Measurements from ENCODE around the gene GPC6. TPM values are rescaled to one million over a fixed set of nuclear protein-coding genes. Genes with fewer than 3 reads are reported as not detected.

Gene GPC6
- polyA plus RNA-seq, 1 donor from 2014 or later: 9.0 TPM

- Histone ChIP-seq H3K79me2 (replicated peaks; ENCODE audit: insufficient read depth, low read length) (no peaks in the 10 kb centered on the region), H3K27me3 (ENCODE audit: insufficient read depth, low read depth, low read length) (no peaks in the 10 kb centered on the region), H3K9ac (ENCODE audit: low read length) (no peak overlapping the region), H3K27ac (ENCODE audit: low read length) (no peak overlapping the region), H3K9me2 (ENCODE audit: insufficient read depth, low read length) (no peaks in the 10 kb centered on the region), H3K4me3 (ENCODE audit: low read length) (no peak overlapping the region), H3K9me3 (ENCODE audit: low read length) (no peaks in the 10 kb centered on the region), H3K4me2 (ENCODE audit: low read length) (no peak overlapping the region), H4K20me1 (ENCODE audit: insufficient read depth) (no peaks in the 10 kb centered on the region), H2AFZ (ENCODE audit: low read depth, low read length) (no peak overlapping the region), H3K36me3 (ENCODE audit: insufficient read depth, low read length) (no peaks in the 10 kb centered on the region), H3F3A (ENCODE audit: insufficient read depth, low read length, poor library complexity, severe bottlenecking) (no peaks in the 10 kb centered on the region)
- TF ChIP-seq EP300 (conservative IDR thresholded peaks at IDR 0.05; ENCODE audit: poor library complexity, severe bottlenecking): no peak
- TF ChIP-seq TAF1 (IDR thresholded peaks at IDR 0.05; ENCODE audit: low read depth): no peak
- TF ChIP-seq MXI1 (conservative IDR thresholded peaks at IDR 0.05; ENCODE audit: poor library complexity, severe bottlenecking): no peak
- no peak for TF ChIP-seq EZH2 (IDR thresholded peaks at IDR 0.05; ENCODE audit: borderline replicate concordance, insufficient read depth, low read length, poor library complexity, severe bottlenecking)
Observed at GRCh38 chr13:94006296-94006695, 779.7 kb downstream of the GPC6 start.

GRCh38 chr13:94007072-94007471 is 780.5 kb downstream of the GPC6 start:
- Histone ChIP-seq H4K20me1 (ENCODE audit: insufficient read depth) (no peaks in the 10 kb centered on the region), H2AFZ (ENCODE audit: low read depth, low read length) (no peak overlapping the region), H3K27ac (ENCODE audit: low read length) (no peak overlapping the region), H3F3A (ENCODE audit: insufficient read depth, low read length, poor library complexity, severe bottlenecking) (no peaks in the 10 kb centered on the region), H3K9ac (ENCODE audit: low read length) (no peak overlapping the region), H3K79me2 (replicated peaks; ENCODE audit: insufficient read depth, low read length) (no peaks in the 10 kb centered on the region), H3K4me2 (ENCODE audit: low read length) (no peak overlapping the region), H3K36me3 (ENCODE audit: insufficient read depth, low read length) (no peaks in the 10 kb centered on the region), H3K9me3 (ENCODE audit: low read length) (no peaks in the 10 kb centered on the region), H3K27me3 (ENCODE audit: insufficient read depth, low read depth, low read length) (no peaks in the 10 kb centered on the region), H3K9me2 (ENCODE audit: insufficient read depth, low read length) (no peaks in the 10 kb centered on the region), H3K4me3 (ENCODE audit: low read length) (no peak overlapping the region)
- no peak for TF ChIP-seq TAF1 (IDR thresholded peaks at IDR 0.05; ENCODE audit: low read depth)
- TF ChIP-seq RAD21 (conservative IDR thresholded peaks at IDR 0.05): no peak
- no peak for TF ChIP-seq EZH2 (IDR thresholded peaks at IDR 0.05; ENCODE audit: borderline replicate concordance, insufficient read depth, low read length, poor library complexity, severe bottlenecking)
- TF ChIP-seq MXI1 (conservative IDR thresholded peaks at IDR 0.05; ENCODE audit: poor library complexity, severe bottlenecking): no peak

GRCh38 chr13:94009701-94010100 is 783.1 kb downstream of the GPC6 start:
- Histone ChIP-seq H3F3A (ENCODE audit: insufficient read depth, low read length, poor library complexity, severe bottlenecking) (no peaks in the 10 kb centered on the region), H3K4me2 (ENCODE audit: low read length) (no peak overlapping the region), H3K9me3 (ENCODE audit: low read length) (no peaks in the 10 kb centered on the region), H3K27ac (ENCODE audit: low read length) (no peak overlapping the region), H3K9ac (ENCODE audit: low read length) (no peak overlapping the region), H3K4me3 (ENCODE audit: low read length) (no peak overlapping the region), H3K9me2 (ENCODE audit: insufficient read depth, low read length) (no peaks in the 10 kb centered on the region), H3K79me2 (replicated peaks; ENCODE audit: insufficient read depth, low read length) (no peaks in the 10 kb centered on the region), H2AFZ (ENCODE audit: low read depth, low read length) (no peak overlapping the region), H3K36me3 (ENCODE audit: insufficient read depth, low read length) (no peaks in the 10 kb centered on the region), H4K20me1 (ENCODE audit: insufficient read depth) (no peaks in the 10 kb centered on the region), H3K27me3 (ENCODE audit: insufficient read depth, low read depth, low read length) (no peaks in the 10 kb centered on the region)
- TF ChIP-seq MXI1 (conservative IDR thresholded peaks at IDR 0.05; ENCODE audit: poor library complexity, severe bottlenecking) (no peak), TAF1 (IDR thresholded peaks at IDR 0.05; ENCODE audit: low read depth) (no peak), RAD21 (conservative IDR thresholded peaks at IDR 0.05) (no peak), EZH2 (IDR thresholded peaks at IDR 0.05; ENCODE audit: borderline replicate concordance, insufficient read depth, low read length, poor library complexity, severe bottlenecking) (no peak)
- TF ChIP-seq, protein P1, sequence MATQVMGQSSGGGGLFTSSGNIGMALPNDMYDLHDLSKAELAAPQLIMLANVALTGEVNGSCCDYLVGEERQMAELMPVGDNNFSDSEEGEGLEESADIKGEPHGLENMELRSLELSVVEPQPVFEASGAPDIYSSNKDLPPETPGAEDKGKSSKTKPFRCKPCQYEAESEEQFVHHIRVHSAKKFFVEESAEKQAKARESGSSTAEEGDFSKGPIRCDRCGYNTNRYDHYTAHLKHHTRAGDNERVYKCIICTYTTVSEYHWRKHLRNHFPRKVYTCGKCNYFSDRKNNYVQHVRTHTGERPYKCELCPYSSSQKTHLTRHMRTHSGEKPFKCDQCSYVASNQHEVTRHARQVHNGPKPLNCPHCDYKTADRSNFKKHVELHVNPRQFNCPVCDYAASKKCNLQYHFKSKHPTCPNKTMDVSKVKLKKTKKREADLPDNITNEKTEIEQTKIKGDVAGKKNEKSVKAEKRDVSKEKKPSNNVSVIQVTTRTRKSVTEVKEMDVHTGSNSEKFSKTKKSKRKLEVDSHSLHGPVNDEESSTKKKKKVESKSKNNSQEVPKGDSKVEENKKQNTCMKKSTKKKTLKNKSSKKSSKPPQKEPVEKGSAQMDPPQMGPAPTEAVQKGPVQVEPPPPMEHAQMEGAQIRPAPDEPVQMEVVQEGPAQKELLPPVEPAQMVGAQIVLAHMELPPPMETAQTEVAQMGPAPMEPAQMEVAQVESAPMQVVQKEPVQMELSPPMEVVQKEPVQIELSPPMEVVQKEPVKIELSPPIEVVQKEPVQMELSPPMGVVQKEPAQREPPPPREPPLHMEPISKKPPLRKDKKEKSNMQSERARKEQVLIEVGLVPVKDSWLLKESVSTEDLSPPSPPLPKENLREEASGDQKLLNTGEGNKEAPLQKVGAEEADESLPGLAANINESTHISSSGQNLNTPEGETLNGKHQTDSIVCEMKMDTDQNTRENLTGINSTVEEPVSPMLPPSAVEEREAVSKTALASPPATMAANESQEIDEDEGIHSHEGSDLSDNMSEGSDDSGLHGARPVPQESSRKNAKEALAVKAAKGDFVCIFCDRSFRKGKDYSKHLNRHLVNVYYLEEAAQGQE (IDR thresholded peaks at IDR 0.05; ENCODE audit: borderline replicate concordance): no peak

All from neural cell (in vitro differentiated cells).